Stimulated activated naive B cell treated with anti-CD40 and anti-IgM and Interleukin-4, amounts not matched to agents 10 μg/mL and 1 μg/mL and 100 μg/mL, for 72 hours (primary cell): Measurements from ENCODE around the gene HLTF.
"Not testable (repeated sequence)": the region's sequence is repeated elsewhere in the genome, so short reads cannot be mapped to it uniquely, and the experiment has no call there.

Experiments used
- ATAC-seq, 2 donors: fragments of 150-1000 bp; cut with Tn5 transposase; replicated peaks; 2 replicates each; pipeline ENCODE4 v1.10.0; 2021; ENCODE audit warnings: moderate library complexity in 1 of 2
- DNase-seq: peaks from one replicate; pipeline ENCODE4 v3.0.0; 2021
- H3K27ac Mint-ChIP-seq: one replicate; pipeline ENCODE4 v1.8.0; 2022; ENCODE audit warnings: mild to moderate bottlenecking, mixed read lengths
- H3K27me3 Mint-ChIP-seq, 2 donors: one replicate each; pipeline ENCODE4 v1.8.0; 2022; ENCODE audit warnings: mixed read lengths in 2 of 2
- H3K36me3 Mint-ChIP-seq, 2 donors: one replicate each; pipeline ENCODE4 v1.8.0; 2022; ENCODE audit warnings: mixed read lengths in 2 of 2, mild to moderate bottlenecking in 1 of 2
- H3K4me1 Mint-ChIP-seq, 2 donors: one replicate each; pipeline ENCODE4 v1.8.0; 2022; ENCODE audit warnings: mixed read lengths in 2 of 2, mild to moderate bottlenecking in 1 of 2
- H3K4me3 Mint-ChIP-seq, 2 donors: one replicate each; pipeline ENCODE4 v1.8.0; 2022; ENCODE audit warnings: mild to moderate bottlenecking in 2 of 2, mixed read lengths in 2 of 2, moderate library complexity in 1 of 2
- H3K9me3 Mint-ChIP-seq, 2 donors: one replicate each; pipeline ENCODE4 v1.8.0; 2022; ENCODE audit warnings: mixed read lengths in 2 of 2, mild to moderate bottlenecking in 1 of 2

HLTF gene

DNA sequence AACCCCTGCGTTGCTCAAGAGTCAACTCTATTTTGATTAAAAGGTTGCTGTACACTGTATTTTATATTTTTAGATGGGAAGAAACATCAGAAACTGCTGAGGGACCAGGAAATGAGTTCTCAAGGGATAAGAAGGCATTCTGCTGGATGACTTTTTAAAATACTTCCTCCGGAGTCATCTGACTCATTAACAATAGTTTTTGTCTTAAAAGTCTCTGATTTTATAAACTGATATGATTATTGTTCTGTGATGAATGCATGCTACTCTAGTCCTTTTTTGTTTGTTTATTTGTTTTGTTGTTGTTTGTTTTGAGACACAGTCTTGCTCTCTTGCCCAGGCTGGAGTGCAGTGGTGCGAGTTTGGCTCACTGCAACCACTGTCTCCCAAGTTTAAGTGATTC, 18.2 kb upstream of the HLTF start:
- H3K27me3 Mint-ChIP-seq: peaks cover 0 to 4% of the 10 kb centered on the region in 2 donors
- H3K36me3 Mint-ChIP-seq: no peaks in the 10 kb centered on the region
- H3K9me3 Mint-ChIP-seq: peaks cover 3 to 4% of the 10 kb centered on the region in 2 donors
- no peaks in the 10 kb centered on the region for H3K4me1 Mint-ChIP-seq
- peak overlapping the region; percentile 43 for H3K27ac Mint-ChIP-seq
- DNase-seq (no peak), ATAC-seq (no peak)
- no peak overlapping the region for H3K4me3 Mint-ChIP-seq

DNA sequence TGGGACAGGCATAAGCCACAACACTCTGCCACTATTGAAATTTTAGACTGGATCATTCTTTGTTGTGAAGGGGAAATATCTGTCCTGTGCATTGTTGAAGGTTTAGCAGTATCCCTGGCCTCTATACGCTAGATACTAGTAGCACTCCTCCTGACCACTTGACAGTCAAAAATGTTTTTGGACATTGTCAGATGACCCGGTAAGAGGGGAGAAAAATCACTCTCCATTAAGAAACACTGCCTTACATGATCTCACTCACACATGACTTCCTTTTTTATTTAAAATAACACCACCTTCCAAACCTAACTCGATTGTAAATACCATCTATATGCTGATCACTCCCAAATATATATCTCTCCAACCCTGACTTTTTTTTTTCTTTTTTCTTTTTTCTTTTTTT, 15.3 kb upstream of the HLTF start:
- peaks cover 0 to 4% of the 10 kb centered on the region in 2 donors for H3K27me3 Mint-ChIP-seq
- H3K4me3 Mint-ChIP-seq: no peak overlapping the region
- ATAC-seq: no peak
- H3K9me3 Mint-ChIP-seq: peaks cover 3 to 4% of the 10 kb centered on the region in 2 donors
- no peaks in the 10 kb centered on the region for H3K36me3 Mint-ChIP-seq
- no peaks in the 10 kb centered on the region for H3K4me1 Mint-ChIP-seq
- H3K27ac Mint-ChIP-seq: no peak overlapping the region
- no peak for DNase-seq

DNA sequence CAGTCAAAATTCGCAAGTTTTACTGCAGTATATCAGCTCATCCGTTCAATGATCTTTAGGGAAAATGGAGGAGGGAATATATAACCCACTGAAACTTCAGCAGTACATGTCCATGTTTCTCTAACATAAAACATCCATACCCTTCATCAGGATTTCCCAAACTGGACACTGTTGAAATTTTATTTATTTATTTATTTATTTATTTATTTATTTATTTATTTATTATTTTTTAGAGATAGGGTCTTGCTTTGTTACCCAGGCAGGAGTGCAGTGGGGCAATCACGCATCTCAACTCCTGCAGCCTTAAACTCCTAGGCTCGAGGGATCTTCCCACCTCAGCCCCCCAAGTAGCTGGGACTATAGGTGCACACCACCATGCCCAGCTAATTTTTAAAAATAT, 14.8 kb upstream of the HLTF start:
- no peak overlapping the region for H3K4me3 Mint-ChIP-seq

DNA sequence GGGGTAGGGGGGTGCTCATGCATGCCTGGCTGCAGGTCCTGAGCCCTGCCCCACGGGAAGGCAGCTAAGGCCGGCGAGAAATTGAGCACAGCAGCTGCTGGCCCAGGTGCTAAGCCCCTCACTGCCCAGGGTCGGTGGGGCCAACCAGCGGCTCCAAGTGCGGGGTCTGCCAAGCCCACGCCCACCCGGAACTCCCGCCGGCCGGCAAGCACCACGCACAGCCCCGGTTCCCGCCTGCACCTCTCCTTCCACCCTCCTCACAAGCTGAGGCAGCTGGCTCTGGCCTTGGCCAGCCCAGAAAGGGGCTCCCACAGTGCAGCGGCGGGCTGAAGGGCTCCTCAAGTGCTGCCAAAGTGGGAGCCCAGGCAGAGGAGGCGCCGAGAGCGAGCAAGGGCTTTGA, 11.7 kb upstream of the HLTF start:
- H3K27ac Mint-ChIP-seq, H3K36me3 Mint-ChIP-seq, ATAC-seq, DNase-seq, H3K4me3 Mint-ChIP-seq, H3K27me3 Mint-ChIP-seq, H3K9me3 Mint-ChIP-seq: not testable (repeated sequence)
- peaks cover 4 to 14% of the 10 kb centered on the region in 2 donors for H3K4me1 Mint-ChIP-seq

More for the DNA sequence above, 14.8 kb upstream of the HLTF start:
- Mint-ChIP-seq H3K27ac (no peak overlapping the region), H3K27me3 (peaks cover 0 to 4% of the 10 kb centered on the region in 2 donors), H3K4me1 (peaks cover 2 to 3% of the 10 kb centered on the region in 2 donors), H3K9me3 (peaks cover 0 to 4% of the 10 kb centered on the region in 2 donors), H3K36me3 (no peaks in the 10 kb centered on the region)
- DNase-seq: no peak
- no peak for ATAC-seq

DNA sequence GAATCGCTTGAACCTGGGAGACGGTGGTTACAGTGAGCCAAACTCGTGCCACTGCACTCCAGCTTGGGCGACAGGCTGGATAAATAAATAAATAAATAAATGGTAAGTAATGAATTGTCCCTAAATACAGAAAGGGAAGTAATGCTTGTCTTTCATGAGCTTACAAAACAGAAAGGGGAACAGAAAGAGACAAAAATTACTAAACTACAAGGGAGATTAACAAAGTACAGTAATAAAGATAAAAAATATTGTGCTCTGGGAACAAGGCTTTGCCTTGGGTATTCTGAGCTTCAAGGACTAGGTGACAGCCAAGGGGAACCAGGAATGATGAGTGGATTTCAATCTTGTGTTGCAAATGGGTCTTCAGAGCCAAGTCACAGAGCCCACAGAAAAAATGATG, 9.2 kb upstream of the HLTF start:
- Mint-ChIP-seq H3K27ac (no peak overlapping the region), H3K4me1 (peaks cover 9 to 20% of the 10 kb centered on the region in 2 donors), H3K9me3 (no peaks in the 10 kb centered on the region), H3K4me3 (no peak overlapping the region), H3K27me3 (no peaks in the 10 kb centered on the region), H3K36me3 (no peaks in the 10 kb centered on the region)
- DNase-seq (no peak), ATAC-seq (peak; percentile 97 to 98)

DNA sequence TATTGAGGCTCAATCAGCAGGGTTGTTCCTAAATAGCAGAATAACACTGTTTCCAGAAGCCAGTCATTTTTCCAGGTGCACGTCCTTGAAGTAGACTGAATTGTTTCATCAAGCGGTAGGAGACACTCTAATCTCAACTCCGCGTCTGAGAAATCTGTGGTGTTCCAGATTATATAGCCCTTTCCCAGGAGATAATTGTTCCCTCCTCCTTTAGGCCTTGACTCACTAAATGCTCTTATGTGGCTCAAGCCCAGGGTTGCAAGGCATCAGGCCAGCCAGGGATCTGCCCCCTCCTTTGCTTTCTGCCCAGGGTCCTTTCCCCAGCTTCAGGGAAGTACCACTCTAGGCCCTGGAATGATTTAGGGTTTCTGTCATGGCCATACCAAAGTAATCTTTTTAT, 5.7 kb upstream of the HLTF start:
- H3K27ac Mint-ChIP-seq: no peak overlapping the region
- DNase-seq (no peak), ATAC-seq (no peak)
- no peak overlapping the region for H3K4me3 Mint-ChIP-seq
- H3K27me3 Mint-ChIP-seq: no peaks in the 10 kb centered on the region
- H3K36me3 Mint-ChIP-seq: no peaks in the 10 kb centered on the region
- no peaks in the 10 kb centered on the region for H3K9me3 Mint-ChIP-seq
- peaks cover 12 to 21% of the 10 kb centered on the region in 2 donors for H3K4me1 Mint-ChIP-seq

DNA sequence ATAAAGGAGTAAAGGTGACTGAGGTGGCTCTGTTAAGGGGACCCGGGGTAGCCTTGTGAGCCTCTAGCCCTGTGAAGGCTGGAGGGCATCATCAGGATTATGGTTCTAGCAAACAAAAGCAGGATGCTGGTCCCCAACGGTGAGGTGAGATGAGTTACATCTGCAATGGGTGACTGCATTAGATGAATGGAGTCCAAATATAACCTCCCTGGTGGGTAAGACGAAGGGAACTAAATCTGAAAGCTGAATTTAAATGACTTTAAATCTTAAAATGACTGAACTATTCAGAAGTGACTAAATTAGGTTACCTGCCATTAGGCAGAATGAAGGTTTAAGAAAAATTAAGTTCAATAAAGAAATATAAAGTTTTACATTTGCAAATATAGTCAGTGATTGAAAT, 4.6 kb upstream of the HLTF start:
- no peak for DNase-seq
- Mint-ChIP-seq H3K36me3 (no peaks in the 10 kb centered on the region), H3K27me3 (no peaks in the 10 kb centered on the region), H3K27ac (no peak overlapping the region), H3K9me3 (no peaks in the 10 kb centered on the region), H3K4me1 (peaks cover 10 to 24% of the 10 kb centered on the region in 2 donors), H3K4me3 (no peak overlapping the region)
- no peak for ATAC-seq

GRCh38 chr3:149090461-149090860, 4.1 kb upstream of the HLTF start:
- Mint-ChIP-seq H3K4me3 (no peak overlapping the region), H3K27ac (no peak overlapping the region), H3K27me3 (no peaks in the 10 kb centered on the region), H3K4me1 (peaks cover 10 to 24% of the 10 kb centered on the region in 2 donors), H3K36me3 (no peaks in the 10 kb centered on the region), H3K9me3 (no peaks in the 10 kb centered on the region)
- DNase-seq (no peak), ATAC-seq (no peak)

DNA sequence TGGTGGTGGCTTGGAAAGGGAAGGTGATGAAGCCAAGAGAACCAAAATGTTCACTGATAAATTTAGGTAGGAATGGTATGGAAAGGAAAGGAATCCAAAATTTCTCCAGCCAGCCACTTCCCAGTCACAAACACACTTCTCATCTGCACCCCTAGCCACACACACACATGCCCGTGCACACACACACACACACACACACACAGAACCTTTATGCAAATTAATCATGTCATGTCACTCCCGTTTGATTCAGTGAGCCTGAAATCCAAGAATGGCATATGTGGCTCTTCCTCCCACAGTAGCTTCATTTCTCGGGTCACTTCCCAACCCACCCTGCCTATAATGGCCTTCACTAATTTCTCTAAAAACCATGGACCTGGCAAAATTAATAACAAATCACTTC, 3.1 kb upstream of the HLTF start:
- Mint-ChIP-seq H3K4me3 (no peak overlapping the region), H3K27me3 (no peaks in the 10 kb centered on the region), H3K4me1 (peaks cover 15 to 30% of the 10 kb centered on the region in 2 donors), H3K27ac (no peak overlapping the region), H3K36me3 (no peaks in the 10 kb centered on the region), H3K9me3 (no peaks in the 10 kb centered on the region)
- no peak for ATAC-seq
- DNase-seq: no peak

- Mint-ChIP-seq H3K27me3 (no peaks in the 10 kb centered on the region), H3K4me1 (peaks cover 15 to 30% of the 10 kb centered on the region in 2 donors), H3K9me3 (no peaks in the 10 kb centered on the region), H3K27ac (no peak overlapping the region), H3K4me3 (no peak overlapping the region), H3K36me3 (peaks cover 2% of the 10 kb centered on the region in 2 donors)
- DNase-seq (no peak), ATAC-seq (no peak)
Measured at GRCh38 chr3:149087208-149087607, 875 bp upstream of the HLTF start.

- peak; percentile 10 for DNase-seq
- Mint-ChIP-seq H3K27ac (peak overlapping the region; percentile 89), H3K4me1 (peaks cover 14 to 28% of the 10 kb centered on the region in 2 donors), H3K9me3 (no peaks in the 10 kb centered on the region), H3K27me3 (no peaks in the 10 kb centered on the region), H3K36me3 (peaks cover 4 to 5% of the 10 kb centered on the region in 2 donors), H3K4me3 (peak overlapping the region; percentile 93 to 98)
- peak; percentile 49 to 62 for ATAC-seq
Measured at GRCh38 chr3:149085828-149086231, 503 bp downstream of the HLTF start.

DNA sequence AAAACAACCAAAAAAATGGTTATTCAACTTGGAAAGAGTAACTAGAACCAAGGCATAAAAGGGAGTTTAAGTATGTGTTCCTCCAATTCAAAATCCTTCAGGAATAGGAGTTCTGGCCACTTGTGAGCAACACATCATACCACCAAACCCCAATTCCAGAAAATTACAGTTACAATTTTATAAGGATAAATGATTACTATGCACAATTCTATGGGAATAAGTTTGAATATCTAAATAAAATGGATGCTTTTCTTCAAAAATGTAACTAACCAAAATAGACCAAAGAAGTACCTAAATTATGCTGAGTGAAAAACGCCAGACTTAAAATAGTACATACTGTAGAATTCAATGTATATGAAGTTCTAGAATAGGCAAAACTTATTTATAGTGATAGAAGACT, 4.6 kb downstream of the HLTF start:
- DNase-seq (no peak), ATAC-seq (no peak)
- H3K4me3 Mint-ChIP-seq: no peak overlapping the region
- no peaks in the 10 kb centered on the region for H3K27me3 Mint-ChIP-seq
- H3K9me3 Mint-ChIP-seq: no peaks in the 10 kb centered on the region
- H3K4me1 Mint-ChIP-seq: peaks cover 9 to 23% of the 10 kb centered on the region in 2 donors
- H3K36me3 Mint-ChIP-seq: peaks cover 10 to 12% of the 10 kb centered on the region in 2 donors
- H3K27ac Mint-ChIP-seq: no peak overlapping the region

GRCh38 chr3:149080699-149081091, 5.6 kb downstream of the HLTF start:
- ATAC-seq: no peak
- Mint-ChIP-seq H3K27ac (no peak overlapping the region), H3K36me3 (peaks cover 10 to 12% of the 10 kb centered on the region in 2 donors), H3K27me3 (no peaks in the 10 kb centered on the region), H3K9me3 (no peaks in the 10 kb centered on the region), H3K4me3 (no peak overlapping the region), H3K4me1 (peaks cover 8 to 12% of the 10 kb centered on the region in 2 donors)
- DNase-seq: no peak

GRCh38 chr3:149080011-149080698, 6.2 kb downstream of the HLTF start:
- Mint-ChIP-seq H3K4me3 (no peak overlapping the region), H3K9me3 (no peaks in the 10 kb centered on the region), H3K4me1 (peaks cover 6 to 7% of the 10 kb centered on the region in 2 donors), H3K27me3 (no peaks in the 10 kb centered on the region), H3K36me3 (peaks cover 10 to 12% of the 10 kb centered on the region in 2 donors), H3K27ac (no peak overlapping the region)
- ATAC-seq: no peak
- no peak for DNase-seq

GRCh38 chr3:149077628-149078027, 8.7 kb downstream of the HLTF start:
- Mint-ChIP-seq H3K27me3 (no peaks in the 10 kb centered on the region), H3K4me3 (no peak overlapping the region), H3K4me1 (peaks cover 0 to 2% of the 10 kb centered on the region in 2 donors), H3K36me3 (peaks cover 10 to 12% of the 10 kb centered on the region in 2 donors), H3K27ac (no peak overlapping the region), H3K9me3 (no peaks in the 10 kb centered on the region)
- ATAC-seq (no peak), DNase-seq (no peak)
